H1 (cell line): ENCODE measurements around the gene RPL18. TPM values are rescaled to one million over a fixed set of nuclear protein-coding genes. Genes with fewer than 3 reads are reported as not detected.
A peak's percentile ranks its signal among the peaks of the same experiment; 100 is the strongest.

Experiments
- BACH1 ChIP-seq: IDR thresholded peaks from 2 replicates; pipeline ENCODE4 v1.6.1; 2012; ENCODE audit warnings: low read length, improper control_type of control experiment
- CEBPB ChIP-seq: IDR thresholded peaks from 2 replicates; pipeline ENCODE4 v1.6.1; 2012; ENCODE audit warnings: low read depth, low read length
- CHD2 ChIP-seq: IDR thresholded peaks from 2 replicates; pipeline ENCODE4 v1.6.1; 2012; ENCODE audit warnings: low read length, improper control_type of control experiment
- CTBP2 ChIP-seq: IDR thresholded peaks from 2 replicates; pipeline ENCODE4 v1.7.0; 2011; ENCODE audit warnings: borderline replicate concordance, mild to moderate bottlenecking, moderate library complexity, mixed read lengths, low read length; ENCODE audit not compliant: insufficient read depth, insufficient read length
- MAFK ChIP-seq: IDR thresholded peaks from 2 replicates; pipeline ENCODE4 v1.6.1; 2012; ENCODE audit warnings: low read depth, mild to moderate bottlenecking, improper control_type of control experiment, low read length
- POLR2A ChIP-seq, 2 experiments: IDR thresholded peaks; 1 replicate in 1 of 2; 2 replicates in 1 of 2; pipeline ENCODE4 v1.6.1; 2011; ENCODE audit warnings: low read depth in 2 of 2, low read length in 2 of 2, mild to moderate bottlenecking in 2 of 2; ENCODE audit errors: control extremely low read depth in 1 of 2
- RAD21 ChIP-seq, 2 experiments: IDR thresholded peaks in 1 of 2; conservative IDR thresholded peaks in 1 of 2; 2 replicates each; pipeline ENCODE4 v1.6.1; 2011; ENCODE audit warnings: low read depth in 2 of 2, low read length in 2 of 2, improper control_type of control experiment in 1 of 2, inconsistent platforms in 1 of 2, mild to moderate bottlenecking in 1 of 2, moderate library complexity in 1 of 2
- RFX5 ChIP-seq: IDR thresholded peaks from 2 replicates; pipeline ENCODE4 v1.6.1; 2011; ENCODE audit warnings: low read depth, low read length, improper control_type of control experiment, borderline replicate concordance
- SUZ12 ChIP-seq: fragments of 200-600 bp; sonication (generic); IDR thresholded peaks from 2 replicates; pipeline ENCODE4 v1.6.1; 2012; ENCODE audit warnings: mild to moderate bottlenecking, inconsistent platforms, low read length, moderate library complexity, mixed read lengths
- TAF7 ChIP-seq: optimal IDR thresholded peaks from 2 replicates; pipeline ENCODE3; 2011; ENCODE audit warnings: low read depth, mild to moderate bottlenecking, inconsistent platforms, low read length, moderate library complexity, borderline replicate concordance
- YY1 ChIP-seq: IDR thresholded peaks from 2 replicates; pipeline ENCODE4 v1.6.1; 2011; ENCODE audit warnings: low read depth, mild to moderate bottlenecking, low read length
- polyA plus RNA-seq, 7 experiments: library from polyadenylated mRNA; depleted of rRNA in 3 of 7; stranded (reverse) in 5 of 7; unstranded in 2 of 7; fragments of >200 nt in 5 of 7; fragments of 200-250 nt in 2 of 7; gene quantifications; 1 replicate in 5 of 7; 2 replicates in 1 of 7; 4 replicates in 1 of 7; pipeline versions ENCODE4 v1.2.1 to v1.2.3, GENCODE V29; 2011 to 2013; ENCODE audit warnings: missing spikeins in 2 of 7, mixed read lengths in 2 of 7
- total RNA-seq: library from RNA; stranded (reverse); fragmentation: NEBNext Ultra II Directional; extraction: Animal tissue kit (Norgen Biotek cat#: 25700); gene quantifications from 2 replicates; pipeline ENCODE4 v1.2.1, GENCODE V29; 2021
- TF ChIP-seq, protein P1 (sequence below): IDR thresholded peaks from 2 replicates; pipeline ENCODE4 v1.6.1; 2012; ENCODE audit warnings: low read length, inconsistent platforms
- TF ChIP-seq, protein P2 (sequence below): IDR thresholded peaks from 2 replicates; pipeline ENCODE4 v1.6.1; 2012; ENCODE audit warnings: inconsistent platforms

Gene RPL18
- total and polyA plus RNA-seq, 2 of the 8 experiments (the other 6 are each of a cell fraction or from before 2014, with no cell fraction given), result 1,669 to 2,789 TPM

DNA sequence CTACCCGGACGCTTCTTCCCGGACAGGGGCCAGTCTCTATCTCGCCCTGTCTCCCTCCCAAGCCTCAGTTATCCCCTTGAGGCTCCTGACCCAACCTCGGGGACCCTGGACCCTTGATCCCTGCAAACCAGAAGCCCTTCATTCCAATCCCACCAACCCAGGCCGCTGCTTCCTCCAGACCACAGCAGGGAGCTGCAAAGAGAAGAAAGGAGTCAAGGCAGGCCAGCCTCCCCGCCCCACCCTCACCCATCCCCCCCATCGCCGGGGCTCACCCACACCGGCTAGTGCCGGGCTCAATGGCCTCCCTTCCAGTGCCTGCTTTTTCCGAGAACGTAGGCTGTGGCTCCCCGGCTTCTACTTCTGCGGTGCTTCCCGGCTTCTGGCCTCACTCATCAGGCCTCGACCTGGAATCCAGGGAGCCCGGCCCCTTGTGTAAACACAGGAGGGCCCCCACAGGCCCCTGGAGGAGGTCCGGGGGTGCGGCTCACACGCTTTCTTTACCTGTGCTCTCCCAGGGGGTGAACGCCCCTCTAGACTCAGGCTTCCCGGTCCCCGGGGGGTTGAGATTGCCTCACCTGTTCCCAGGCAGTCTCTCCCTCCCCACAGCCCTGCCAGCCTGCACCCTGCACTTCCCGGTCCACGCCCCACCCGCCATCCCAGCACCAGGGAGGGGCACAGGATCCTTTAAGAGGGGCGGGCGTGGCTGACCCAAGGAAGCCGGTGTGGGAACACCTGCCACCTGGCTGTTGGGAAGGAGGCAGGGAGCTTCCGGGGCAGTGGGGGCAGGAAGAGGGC lies 4.3 kb downstream of the RPL18 start, which contains the start of gene FAM83E (continued):
- TF ChIP-seq, protein P1, sequence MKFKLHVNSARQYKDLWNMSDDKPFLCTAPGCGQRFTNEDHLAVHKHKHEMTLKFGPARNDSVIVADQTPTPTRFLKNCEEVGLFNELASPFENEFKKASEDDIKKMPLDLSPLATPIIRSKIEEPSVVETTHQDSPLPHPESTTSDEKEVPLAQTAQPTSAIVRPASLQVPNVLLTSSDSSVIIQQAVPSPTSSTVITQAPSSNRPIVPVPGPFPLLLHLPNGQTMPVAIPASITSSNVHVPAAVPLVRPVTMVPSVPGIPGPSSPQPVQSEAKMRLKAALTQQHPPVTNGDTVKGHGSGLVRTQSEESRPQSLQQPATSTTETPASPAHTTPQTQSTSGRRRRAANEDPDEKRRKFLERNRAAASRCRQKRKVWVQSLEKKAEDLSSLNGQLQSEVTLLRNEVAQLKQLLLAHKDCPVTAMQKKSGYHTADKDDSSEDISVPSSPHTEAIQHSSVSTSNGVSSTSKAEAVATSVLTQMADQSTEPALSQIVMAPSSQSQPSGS, result peak; percentile 86
- TF ChIP-seq CEBPB (peak; percentile 39; the same call in 1 of the 2 replicates), SUZ12 (no peak), RAD21 (IDR thresholded peaks at IDR 0.05 in 1 of 2, conservative IDR thresholded peaks at IDR 0.05 in 1 of 2; ENCODE audit: low read depth in 2 of 2, low read length in 2 of 2) (peak in 1 of 2 experiments; percentile 0; a peak in 1 of 4 replicates), CTBP2 (no peak), YY1 (peak; percentile 69; the same call in 1 of the 2 replicates), CHD2 (peak; percentile 32), TAF7 (peak; percentile 29), MAFK (no peak), BACH1 (0 out of 2 replicates have a peak, but pooled peaks have one; percentile 3), RFX5 (peak; percentile 33; the same call in 1 of the 2 replicates), POLR2A (IDR thresholded peaks at IDR 0.05; ENCODE audit: control extremely low read depth in 1 of 2, low read depth in 2 of 2, low read length in 2 of 2) (peak; percentile 47 to 84; a peak in 2 of 3 replicates)
- TF ChIP-seq, protein P2, sequence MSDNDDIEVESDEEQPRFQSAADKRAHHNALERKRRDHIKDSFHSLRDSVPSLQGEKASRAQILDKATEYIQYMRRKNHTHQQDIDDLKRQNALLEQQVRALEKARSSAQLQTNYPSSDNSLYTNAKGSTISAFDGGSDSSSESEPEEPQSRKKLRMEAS, result peak; percentile 49; the same call in 1 of the 2 replicates
